OCI-LY1 (cell line): ENCODE data around the gene CIB4.

Experiments used
- CTCF ChIP-seq: fragments of 200-600 bp; sonication (generic), shearing (Covaris generic); IDR thresholded peaks from 2 replicates; pipeline ENCODE4 v1.5.1; 2017; ENCODE audit warnings: mild to moderate bottlenecking, antibody characterized with exemption, low read length, moderate library complexity, mixed read lengths
- EZH2 ChIP-seq: fragments of 200-600 bp; sonication (generic), shearing (Covaris generic); IDR thresholded peaks from 2 replicates; pipeline ENCODE4 v1.8.0; 2017; ENCODE audit warnings: borderline replicate concordance, mixed run types, mild to moderate bottlenecking, antibody characterized with exemption, low read length, moderate library complexity, mixed read lengths

GRCh38 chr2:26576565-26577441 is 64.4 kb downstream of the CIB4 start:
- TF ChIP-seq CTCF (no peak), EZH2 (no peak)
